A673 (cell line): ENCODE measurements around the gene SLC29A2. TPM values are rescaled to one million over a fixed set of nuclear protein-coding genes. Genes with fewer than 3 reads are reported as not detected.
"Not testable (repeated sequence)": the region's sequence is repeated elsewhere in the genome, so short reads cannot be mapped to it uniquely, and the experiment has no call there.

Experiments
- BruUV-seq: library from RNA; stranded (reverse); fragments of 400-500 nt; replicated peaks from 2 replicates; lab custom pipeline; 2021; lab: Mats Ljungman, UMichigan
- CTCF ChIA-PET: fragments of 300-600 bp; sonication (Branson Sonifier 250); formaldehyde crosslinking; loops from one replicate; lab custom pipeline; 2022; ENCODE audit warnings: antibody characterized with exemption; lab: Charles Lee
- POLR2A ChIA-PET: fragments of 300-600 bp; sonication (Branson Sonifier 250); formaldehyde crosslinking; loops from one replicate; lab custom pipeline; 2022; ENCODE audit warnings: antibody characterized with exemption; ENCODE audit not compliant: low non-redundant PET; lab: Charles Lee
- DNase-seq: peaks from one replicate; pipeline ENCODE4 v3.0.0-alpha.2; 2015; ENCODE audit warnings: low spot score
- H3K27ac ChIP-seq: fragments of 200-600 bp; sonication (generic); 2 replicates; pipeline ENCODE4 v1.5.1; 2016; ENCODE audit warnings: mixed run types, low read depth, mild to moderate bottlenecking, mixed read lengths, antibody characterized with exemption, low read length; ENCODE audit not compliant: poor library complexity, severe bottlenecking
- H3K27me3 ChIP-seq: fragments of 200-600 bp; sonication (generic); replicated peaks from 2 replicates; pipeline ENCODE4 v1.6.1; 2017; ENCODE audit warnings: mixed run types, low read depth, mild to moderate bottlenecking, mixed read lengths, antibody characterized with exemption, low read length; ENCODE audit not compliant: insufficient read depth, poor library complexity
- H3K36me3 ChIP-seq: fragments of 200-600 bp; sonication (generic); 2 replicates; pipeline ENCODE4 v1.6.1; 2016; ENCODE audit warnings: mixed run types, mild to moderate bottlenecking, mixed read lengths, antibody characterized with exemption, low read length; ENCODE audit not compliant: insufficient read depth, poor library complexity, severe bottlenecking
- H3K4me1 ChIP-seq: fragments of 200-600 bp; sonication (generic); 2 replicates; pipeline ENCODE4 v1.6.1; 2017; ENCODE audit warnings: mixed run types, mild to moderate bottlenecking, mixed read lengths, antibody characterized with exemption, low read length; ENCODE audit not compliant: insufficient read depth, poor library complexity, severe bottlenecking
- H3K4me3 ChIP-seq: fragments of 200-600 bp; sonication (generic); 2 replicates; pipeline ENCODE4 v1.5.1; 2016; ENCODE audit warnings: low read depth, mixed run types, mild to moderate bottlenecking, mixed read lengths, low read length; ENCODE audit not compliant: poor library complexity, severe bottlenecking
- H3K9me3 ChIP-seq: fragments of 200-600 bp; sonication (generic); 2 replicates; pipeline ENCODE4 v1.6.1; 2016; ENCODE audit warnings: mixed run types, low read depth, mild to moderate bottlenecking, mixed read lengths, antibody characterized with exemption, low read length; ENCODE audit not compliant: poor library complexity, severe bottlenecking
- EZH2 ChIP-seq: fragments of 200-600 bp; sonication (generic); IDR thresholded peaks from 2 replicates; pipeline ENCODE4 v1.6.1; 2017; ENCODE audit warnings: borderline replicate concordance, low read depth, mild to moderate bottlenecking, mixed read lengths, antibody characterized with exemption, low read length; ENCODE audit not compliant: poor library complexity, severe bottlenecking
- intact Hi-C: fragments of 100-400 bp; cut with micrococcal nuclease; formaldehyde crosslinking; loops from one replicate; pipeline ENCODE4 v1.10.0; 2022; ENCODE audit not compliant: unreplicated experiment
- total RNA-seq: library from RNA; stranded (reverse); gene quantifications from 2 replicates; pipeline ENCODE4 v1.2.3, GENCODE V29; 2021
- TF ChIP-seq, protein P1 (sequence below): fragments of 300-800, 200-600 bp; sonication (generic); conservative IDR thresholded peaks from 2 replicates; pipeline ENCODE4 v1.5.1; 2017; ENCODE audit warnings: low read depth, mild to moderate bottlenecking, antibody characterized with exemption, low read length, moderate library complexity, mixed read lengths

Gene SLC29A2
- total RNA-seq, 1 experiment from 2014 or later = 62.4 TPM

DNA sequence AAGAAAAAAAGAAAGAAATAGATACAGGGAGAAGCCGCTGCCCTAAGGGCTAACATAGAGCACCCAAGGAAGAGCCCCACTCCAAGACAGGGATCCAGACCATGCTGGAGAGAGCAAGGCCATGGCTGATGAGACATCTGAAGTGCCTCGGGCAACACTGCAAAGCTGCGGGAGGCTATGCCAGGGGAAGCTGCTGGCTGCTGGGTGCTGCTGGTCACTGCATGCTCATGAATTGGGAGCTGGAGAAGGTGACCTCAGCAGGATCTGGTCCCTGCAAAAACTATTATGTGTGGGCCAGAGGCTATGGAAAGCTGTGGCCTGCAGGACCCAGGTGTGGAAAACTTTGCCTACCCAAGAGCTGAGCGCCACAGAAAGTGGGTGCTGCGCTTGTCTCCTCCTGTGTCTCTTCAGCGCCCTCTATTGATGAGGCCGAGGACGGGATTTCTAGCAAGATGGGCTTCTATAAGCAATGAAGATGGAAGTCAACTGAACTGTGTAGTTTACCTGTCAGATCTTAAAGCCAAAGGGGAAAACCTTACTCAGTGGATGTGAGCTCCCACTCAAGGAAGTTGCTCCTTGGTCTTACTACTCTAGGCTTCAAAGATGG is 17.3 kb upstream of the SLC29A2 start:
- H3K27me3 ChIP-seq = no peaks in the 10 kb centered on the region
- H3K27ac ChIP-seq = no peak overlapping the region
- TF ChIP-seq, protein P1, sequence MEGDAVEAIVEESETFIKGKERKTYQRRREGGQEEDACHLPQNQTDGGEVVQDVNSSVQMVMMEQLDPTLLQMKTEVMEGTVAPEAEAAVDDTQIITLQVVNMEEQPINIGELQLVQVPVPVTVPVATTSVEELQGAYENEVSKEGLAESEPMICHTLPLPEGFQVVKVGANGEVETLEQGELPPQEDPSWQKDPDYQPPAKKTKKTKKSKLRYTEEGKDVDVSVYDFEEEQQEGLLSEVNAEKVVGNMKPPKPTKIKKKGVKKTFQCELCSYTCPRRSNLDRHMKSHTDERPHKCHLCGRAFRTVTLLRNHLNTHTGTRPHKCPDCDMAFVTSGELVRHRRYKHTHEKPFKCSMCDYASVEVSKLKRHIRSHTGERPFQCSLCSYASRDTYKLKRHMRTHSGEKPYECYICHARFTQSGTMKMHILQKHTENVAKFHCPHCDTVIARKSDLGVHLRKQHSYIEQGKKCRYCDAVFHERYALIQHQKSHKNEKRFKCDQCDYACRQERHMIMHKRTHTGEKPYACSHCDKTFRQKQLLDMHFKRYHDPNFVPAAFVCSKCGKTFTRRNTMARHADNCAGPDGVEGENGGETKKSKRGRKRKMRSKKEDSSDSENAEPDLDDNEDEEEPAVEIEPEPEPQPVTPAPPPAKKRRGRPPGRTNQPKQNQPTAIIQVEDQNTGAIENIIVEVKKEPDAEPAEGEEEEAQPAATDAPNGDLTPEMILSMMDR = peak; percentile 96
- no peak for TF ChIP-seq EZH2
- H3K4me1 ChIP-seq = peaks cover 2% of the 10 kb centered on the region
- DNase-seq = peak; percentile 91
- H3K9me3 ChIP-seq = no peaks in the 10 kb centered on the region
- intact Hi-C loops = loop anchor here (5.0 kb wide), 2 partner anchors 48 to 77 kb away; partner anchors contain the start of gene MRPL11
- CTCF ChIA-PET = interaction anchor here (0.5 to 1.8 kb wide), 12 partner anchors 8 to 1417 kb away, joined by 3 to 11 read pairs (median 4); partner anchors contain the start of genes DPP3, MRPL11 and SLC29A2
- no peak overlapping the region for H3K4me3 ChIP-seq
- H3K36me3 ChIP-seq = no peaks in the 10 kb centered on the region
- POLR2A ChIA-PET = no interaction called here
- no TSS peak for BruUV-seq

DNA sequence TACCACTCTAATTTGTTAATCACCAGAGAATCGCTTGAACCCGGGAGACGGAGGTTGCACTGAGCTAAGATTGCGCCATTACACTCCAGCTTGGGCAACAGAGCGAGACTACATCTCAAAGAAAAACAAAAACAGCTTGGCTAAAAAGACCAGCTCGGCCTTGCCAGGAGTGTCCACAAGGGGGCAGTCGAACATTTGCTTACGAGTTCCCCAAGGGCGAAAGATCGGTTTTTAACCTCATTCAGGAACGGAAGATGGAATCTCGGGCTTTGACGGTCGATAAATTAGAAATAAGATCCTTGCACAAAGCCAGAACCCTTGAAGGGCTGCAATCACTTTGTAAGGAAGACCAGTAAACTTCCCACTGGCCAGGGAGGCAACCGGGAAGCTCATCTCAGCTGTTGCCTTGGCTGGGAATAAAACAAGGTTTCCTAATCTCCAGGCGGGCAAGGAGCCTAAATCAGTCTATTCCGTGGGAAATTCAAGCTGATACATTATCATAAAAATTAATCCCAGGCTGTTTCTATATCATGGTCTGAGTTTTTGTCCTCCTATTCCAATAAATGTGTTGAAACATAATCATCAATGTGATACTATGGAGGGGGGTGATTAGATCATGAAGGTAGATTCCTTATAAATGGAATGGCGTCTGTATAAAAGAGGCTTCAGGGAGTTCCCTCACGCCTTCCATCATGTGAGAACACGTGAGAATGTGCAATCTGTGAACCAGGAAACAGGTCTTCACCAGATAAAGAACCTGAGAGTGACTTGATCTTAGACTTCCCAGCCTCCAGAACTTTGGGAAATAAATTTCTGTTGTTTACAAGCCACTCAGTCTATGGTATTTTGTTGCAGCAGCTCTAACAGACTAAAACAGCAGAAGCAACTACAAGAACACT is 14.9 kb upstream of the SLC29A2 start:
- no peak for TF ChIP-seq EZH2
- TF ChIP-seq, protein P1 = peak; percentile 99
- no peaks in the 10 kb centered on the region for H3K36me3 ChIP-seq
- CTCF ChIA-PET = interaction anchor here (0.6 to 1.6 kb wide), 19 partner anchors 13 to 292 kb away, joined by 3 to 16 read pairs (median 4); partner anchors contain the start of genes B4GAT1, DPP3, MRPL11 and NPAS4
- no peaks in the 10 kb centered on the region for H3K9me3 ChIP-seq
- H3K27ac ChIP-seq = no peak overlapping the region
- no peaks in the 10 kb centered on the region for H3K27me3 ChIP-seq
- peaks cover 2% of the 10 kb centered on the region for H3K4me1 ChIP-seq
- H3K4me3 ChIP-seq = peak overlapping the region; percentile 26
- POLR2A ChIA-PET = interaction anchor here (0.6 to 0.7 kb wide), 2 partner anchors 14 to 24 kb away, joined by 3 read pairs; no protein-coding TSS in a partner anchor
- DNase-seq = peak; percentile 93
- intact Hi-C loops = loop anchor here (5.0 kb wide), 2 partner anchors 51 to 74 kb away; partner anchors contain the start of gene MRPL11
- no TSS peak for BruUV-seq

DNA sequence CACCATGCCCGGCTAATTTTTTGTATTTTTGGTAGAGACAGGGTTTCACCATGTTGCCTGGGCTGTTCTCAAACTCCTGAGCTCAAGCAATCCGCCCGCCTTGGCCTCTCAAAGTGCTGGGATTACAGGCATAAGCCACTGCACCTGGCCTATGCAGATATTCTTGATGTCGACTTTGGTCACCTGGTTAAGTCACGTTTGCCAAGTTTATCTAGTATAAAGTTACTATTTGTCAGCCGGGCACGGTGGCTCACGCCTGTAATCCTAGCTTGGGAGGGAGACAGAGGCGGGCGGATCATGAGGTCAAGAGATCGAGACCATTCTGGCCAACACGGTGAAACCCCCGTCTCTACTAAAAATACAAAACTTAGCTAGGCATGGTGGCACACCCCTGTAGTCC is 12.8 kb upstream of the SLC29A2 start:
- H3K4me3 ChIP-seq, intact Hi-C loops, BruUV-seq: not testable (repeated sequence)

More for the DNA sequence above, 12.8 kb upstream of the SLC29A2 start:
- H3K27me3 ChIP-seq, DNase-seq, H3K36me3 ChIP-seq, POLR2A ChIA-PET, H3K9me3 ChIP-seq, H3K27ac ChIP-seq, H3K4me1 ChIP-seq: not testable (repeated sequence)
- CTCF ChIA-PET = interaction anchor here (0.8 kb wide), 1 partner anchor 95 kb away, joined by 3 read pairs; no protein-coding TSS in a partner anchor
